BE2C (cell line): Measurements from ENCODE around the gene RHBDL3.
"Not testable (repeated sequence)": the region's sequence is repeated elsewhere in the genome, so short reads cannot be mapped to it uniquely, and the experiment has no call there.

Experiments
- DNase-seq: peaks from one replicate; pipeline ENCODE4 v3.0.0-alpha.2; 2020
- H3K27me3 ChIP-seq: fragments of 250-450 bp; sonication (Bioruptor Pico); 2 replicates; pipeline ENCODE4 v1.5.1; 2020; ENCODE audit warnings: mild to moderate bottlenecking
- H3K36me3 ChIP-seq: fragments of 250-450 bp; sonication (Bioruptor Pico); 2 replicates; pipeline ENCODE4 v1.5.1; 2020; ENCODE audit warnings: mild to moderate bottlenecking
- H3K4me1 ChIP-seq: fragments of 250-450 bp; sonication (Bioruptor Pico); 2 replicates; pipeline ENCODE4 v1.5.1; 2020
- H3K4me3 ChIP-seq: 2 replicates; pipeline ENCODE4 v1.5.1; 2011; ENCODE audit warnings: low read depth, low read length
- H3K9me3 ChIP-seq: fragments of 250-450 bp; sonication (Bioruptor Pico); 2 replicates; pipeline ENCODE4 v1.5.1; 2020
- TF ChIP-seq, protein P1 (sequence below): IDR thresholded peaks from 2 replicates; pipeline ENCODE4 v1.5.1; 2012; ENCODE audit warnings: mild to moderate bottlenecking, low read depth, low read length

RHBDL3 gene

DNA sequence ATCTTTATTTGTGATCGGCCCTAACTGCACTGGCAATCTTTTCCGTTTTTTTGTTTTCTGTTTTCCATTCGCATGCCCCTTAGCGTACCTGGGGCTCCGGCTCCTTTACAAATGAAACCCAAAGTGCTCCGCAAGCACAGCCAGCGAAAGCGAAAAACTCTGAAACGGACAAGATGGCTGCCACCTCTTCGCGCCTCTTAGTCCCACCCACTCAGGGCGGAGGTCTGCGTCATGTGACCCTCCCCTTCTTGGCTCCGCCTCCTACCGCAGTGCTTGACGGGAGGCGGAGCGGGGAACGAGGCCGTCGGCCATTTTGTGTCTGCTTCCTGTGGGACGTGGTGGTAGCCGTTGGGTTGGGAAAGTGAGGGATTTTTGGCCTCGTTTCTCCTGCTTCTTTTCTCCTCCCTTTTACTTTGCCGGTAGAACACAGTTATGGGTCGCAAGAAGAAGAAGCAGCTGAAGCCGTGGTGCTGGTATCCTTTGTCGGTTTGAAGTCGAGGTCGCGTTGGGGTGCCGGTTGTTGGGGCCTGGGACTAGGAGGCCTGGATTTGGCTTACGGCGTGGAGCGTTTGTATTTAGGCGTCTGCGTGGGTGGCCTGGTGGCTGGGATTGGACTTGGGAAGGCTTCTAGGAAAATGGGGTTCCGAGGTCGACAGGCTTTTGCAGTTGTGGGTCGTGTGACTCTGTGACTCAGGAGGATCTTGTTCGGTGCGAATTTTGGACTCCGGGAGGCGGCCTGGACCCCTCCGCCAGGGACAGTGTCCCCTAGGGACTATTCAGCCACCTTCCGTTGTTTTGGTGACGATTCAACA is 84.4 kb downstream of the RHBDL3 start, which contains the start of gene ZNF207:
Gene ZNF207, plus strand, starts transcription at position 304 of the 812 bp plus-strand sequence. Its CDS starts 129 bp downstream, at position 433.
- Histone ChIP-seq H3K4me1 (no peaks in the 10 kb centered on the region; the same call in 1 of the 2 replicates), H3K4me3 (peak within 1 kb of the TSS; percentile 79), H3K27me3 (no peaks in the 10 kb centered on the region), H3K9me3 (no peaks in the 10 kb centered on the region), H3K36me3 (peaks cover 15% of the 10 kb centered on the region)
- DNase-seq = peak; percentile 91
- TF ChIP-seq, protein P1, sequence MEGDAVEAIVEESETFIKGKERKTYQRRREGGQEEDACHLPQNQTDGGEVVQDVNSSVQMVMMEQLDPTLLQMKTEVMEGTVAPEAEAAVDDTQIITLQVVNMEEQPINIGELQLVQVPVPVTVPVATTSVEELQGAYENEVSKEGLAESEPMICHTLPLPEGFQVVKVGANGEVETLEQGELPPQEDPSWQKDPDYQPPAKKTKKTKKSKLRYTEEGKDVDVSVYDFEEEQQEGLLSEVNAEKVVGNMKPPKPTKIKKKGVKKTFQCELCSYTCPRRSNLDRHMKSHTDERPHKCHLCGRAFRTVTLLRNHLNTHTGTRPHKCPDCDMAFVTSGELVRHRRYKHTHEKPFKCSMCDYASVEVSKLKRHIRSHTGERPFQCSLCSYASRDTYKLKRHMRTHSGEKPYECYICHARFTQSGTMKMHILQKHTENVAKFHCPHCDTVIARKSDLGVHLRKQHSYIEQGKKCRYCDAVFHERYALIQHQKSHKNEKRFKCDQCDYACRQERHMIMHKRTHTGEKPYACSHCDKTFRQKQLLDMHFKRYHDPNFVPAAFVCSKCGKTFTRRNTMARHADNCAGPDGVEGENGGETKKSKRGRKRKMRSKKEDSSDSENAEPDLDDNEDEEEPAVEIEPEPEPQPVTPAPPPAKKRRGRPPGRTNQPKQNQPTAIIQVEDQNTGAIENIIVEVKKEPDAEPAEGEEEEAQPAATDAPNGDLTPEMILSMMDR = no peak

DNA sequence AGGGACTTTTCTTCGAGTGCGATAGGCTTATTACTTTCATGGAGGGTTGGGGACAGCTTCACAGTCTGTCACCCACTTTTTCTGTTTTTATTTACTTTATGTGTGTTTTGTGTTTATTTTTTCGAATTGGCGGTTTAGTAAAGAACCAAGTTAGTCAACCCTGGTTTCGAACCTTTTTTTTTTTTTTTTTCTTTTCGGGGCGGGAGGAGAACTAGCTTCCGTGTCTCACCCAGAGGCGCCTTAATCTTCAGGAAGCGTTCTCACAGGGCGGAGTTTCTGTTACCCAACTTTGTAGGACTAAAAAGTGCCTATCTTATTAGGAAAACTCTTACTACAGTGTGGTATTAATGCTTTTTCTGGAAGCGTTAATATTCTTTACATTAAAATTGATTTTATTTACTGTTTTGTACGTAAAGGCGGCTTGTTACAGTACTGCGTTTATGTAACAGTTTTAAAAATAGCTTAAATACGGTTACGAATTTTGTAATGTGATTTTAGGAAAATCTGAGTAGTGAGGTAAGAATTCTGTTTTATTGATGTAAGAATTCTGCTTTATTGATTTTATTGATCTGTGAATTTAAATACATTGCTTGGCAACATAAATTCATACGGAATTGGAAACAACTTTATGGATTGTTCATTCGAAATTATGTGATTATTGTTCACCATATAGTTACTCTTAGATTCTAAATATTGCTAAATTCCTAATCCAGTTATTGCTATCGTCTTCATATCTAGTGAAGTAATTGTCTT is 85.2 kb downstream of the RHBDL3 start:
- no peaks in the 10 kb centered on the region; the same call in 1 of the 2 replicates for H3K4me1 ChIP-seq
- no peaks in the 10 kb centered on the region for H3K27me3 ChIP-seq
- DNase-seq = no peak
- no peaks in the 10 kb centered on the region for H3K9me3 ChIP-seq
- peaks cover 23% of the 10 kb centered on the region for H3K36me3 ChIP-seq
- H3K4me3 ChIP-seq = peak overlapping the region; percentile 79
- TF ChIP-seq, protein P1 = no peak

GRCh38 chr17:32352734-32353133 is 87.1 kb downstream of the RHBDL3 start:
- H3K36me3 ChIP-seq = peaks cover 33% of the 10 kb centered on the region
- peak overlapping the region; percentile 79 for H3K4me3 ChIP-seq
- H3K9me3 ChIP-seq, DNase-seq, H3K4me1 ChIP-seq, H3K27me3 ChIP-seq: not testable (repeated sequence)

GRCh38 chr17:32355649-32356377 is 90.2 kb downstream of the RHBDL3 start:
- H3K27me3 ChIP-seq = no peaks in the 10 kb centered on the region
- TF ChIP-seq, protein P1 = no peak
- H3K36me3 ChIP-seq = peaks cover 52% of the 10 kb centered on the region
- DNase-seq = no peak
- no peaks in the 10 kb centered on the region; the same call in 1 of the 2 replicates for H3K4me1 ChIP-seq
- no peak overlapping the region for H3K4me3 ChIP-seq
- no peaks in the 10 kb centered on the region for H3K9me3 ChIP-seq

- no peaks in the 10 kb centered on the region for H3K27me3 ChIP-seq
- no peaks in the 10 kb centered on the region; the same call in 1 of the 2 replicates for H3K4me1 ChIP-seq
- TF ChIP-seq, protein P1 = no peak
- no peak for DNase-seq
- no peak overlapping the region for H3K4me3 ChIP-seq
- no peaks in the 10 kb centered on the region for H3K9me3 ChIP-seq
- H3K36me3 ChIP-seq = peaks cover 57% of the 10 kb centered on the region
Observed at GRCh38 chr17:32356378-32356743, 90.7 kb downstream of the RHBDL3 start.

- Histone ChIP-seq H3K36me3 (peaks cover 58% of the 10 kb centered on the region), H3K4me1 (no peaks in the 10 kb centered on the region; the same call in 1 of the 2 replicates), H3K4me3 (no peak overlapping the region), H3K27me3 (no peaks in the 10 kb centered on the region), H3K9me3 (no peaks in the 10 kb centered on the region)
- TF ChIP-seq, protein P1 = no peak
- DNase-seq = no peak
Observed at GRCh38 chr17:32356750-32357149, 91.1 kb downstream of the RHBDL3 start.
